Gastrocnemius medialis (tissue), 4 donors: ENCODE data around the gene GH1. TPM values are rescaled to one million over a fixed set of nuclear protein-coding genes. Genes with fewer than 3 reads are reported as not detected.

Experiments used
- ATAC-seq, 2 donors: fragments of 150-250 bp; one replicate each; pipeline ENCODE4 v1.9.1; 2016
- DNase-seq, 2 donors: peaks; one replicate each; pipeline ENCODE4 v3.0.0-alpha.2; 2019
- H3K27ac ChIP-seq, 4 donors: fragments of 200-600 bp; sonication (generic); 1 replicate in 1 of 4; 2 replicates in 3 of 4; pipeline ENCODE4 v1.5.1; 2016 to 2018; ENCODE audit warnings: mild to moderate bottlenecking in 2 of 4, moderate library complexity in 1 of 4
- H3K27me3 ChIP-seq, 3 donors: fragments of 200-600 bp; sonication (generic) in 2 of 3; 1 replicate in 1 of 3; 2 replicates in 2 of 3; pipeline versions ENCODE4 v1.5.1 to v1.6.0; 2016 to 2019; ENCODE audit warnings: mild to moderate bottlenecking in 1 of 3, moderate library complexity in 1 of 3
- H3K36me3 ChIP-seq, 2 donors: fragments of 200-600 bp; sonication (generic) in 1 of 2; one replicate each; pipeline ENCODE4 v1.5.1; 2017 to 2018
- H3K4me1 ChIP-seq, 2 donors: fragments of 200-600 bp; sonication (generic) in 1 of 2; one replicate each; pipeline ENCODE4 v1.5.1; 2016 to 2017; ENCODE audit warnings: mild to moderate bottlenecking in 2 of 2
- H3K4me3 ChIP-seq, 4 donors: fragments of 200-600 bp; sonication (generic) in 3 of 4; 1 replicate in 1 of 4; 2 replicates in 3 of 4; pipeline ENCODE4 v1.5.1; 2016 to 2019; ENCODE audit warnings: mild to moderate bottlenecking in 2 of 4
- H3K9me3 ChIP-seq, 3 donors: fragments of 200-600 bp; sonication (generic) in 2 of 3; 1 replicate in 1 of 3; 2 replicates in 2 of 3; pipeline ENCODE4 v1.5.1; 2016 to 2019
- POLR2A ChIP-seq, 2 donors: fragments of 450-650 bp; IDR thresholded peaks; one replicate each; pipeline ENCODE4 v1.6.1; 2017; ENCODE audit warnings: antibody characterized with exemption in 2 of 2, mild to moderate bottlenecking in 2 of 2, moderate library complexity in 2 of 2
- in situ Hi-C, 4 donors: fragments of 200-750 bp; cut with MboI; loops; one replicate each; pipeline versions ENCODE4 v1.15.0 to v1.8.0; 2017; ENCODE audit warnings: low sequenced_read_pairs in 4 of 4
- intact Hi-C: fragments of 100-400 bp; cut with DNase I; formaldehyde crosslinking; loops from one replicate; pipeline ENCODE4 v1.15.1; 2023; ENCODE audit warnings: low total_unique reads
- total RNA-seq, 4 donors: library from RNA; depleted of rRNA; stranded (reverse); fragments of >200 nt; gene quantifications; one replicate each; pipeline versions ENCODE4 v1.1.0 to v1.2.3, GENCODE V29; 2016
- TF ChIP-seq, protein P1 (sequence below), 5 experiments: fragments of 450-650 bp in 3 of 5; fragments of 200-600 bp in 2 of 5; sonication (generic) in 2 of 5; IDR thresholded peaks in 4 of 5; conservative IDR thresholded peaks in 1 of 5; 1 replicate in 4 of 5; 2 replicates in 1 of 5; pipeline ENCODE4 v1.5.1; 2016 to 2019; ENCODE audit warnings: antibody characterized with exemption in 5 of 5, mild to moderate bottlenecking in 3 of 5, moderate library complexity in 3 of 5

GH1 gene
- total RNA-seq, 4 donors from 2014 or later, result not detected

DNA sequence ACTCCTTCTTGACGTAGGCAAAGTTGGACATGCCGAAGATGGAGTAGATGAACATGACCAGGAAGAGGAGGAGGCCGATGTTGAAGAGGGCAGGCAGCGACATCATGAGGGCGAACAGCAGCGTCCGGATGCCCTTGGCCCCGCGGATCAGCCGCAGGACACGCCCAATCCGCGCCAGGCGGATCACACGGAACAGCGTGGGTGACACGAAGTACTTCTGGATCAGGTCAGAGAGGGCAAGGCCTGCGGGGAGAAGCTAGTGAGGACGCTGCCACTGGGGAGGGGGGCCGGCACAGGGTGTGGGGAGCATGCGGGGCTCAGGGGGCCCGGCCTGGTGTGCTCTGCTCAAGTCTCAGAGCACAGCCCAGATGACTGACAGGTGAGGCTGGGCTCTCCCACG lies 23.1 kb upstream of the GH1 start:
- Histone ChIP-seq H3K27me3 (no peaks in the 10 kb centered on the region), H3K9me3 (no peaks in the 10 kb centered on the region), H3K27ac (peak overlapping the region in 2 of 4 donors; percentile 3 to 34), H3K4me1 (peaks cover 18 to 19% of the 10 kb centered on the region in 2 donors), H3K4me3 (no peak overlapping the region), H3K36me3 (peaks cover 0 to 58% of the 10 kb centered on the region in 2 donors)
- intact Hi-C loops (no loop called here), in situ Hi-C loops (no loop called here)
- no peak for TF ChIP-seq POLR2A (IDR thresholded peaks at IDR 0.05)
- TF ChIP-seq, protein P1, sequence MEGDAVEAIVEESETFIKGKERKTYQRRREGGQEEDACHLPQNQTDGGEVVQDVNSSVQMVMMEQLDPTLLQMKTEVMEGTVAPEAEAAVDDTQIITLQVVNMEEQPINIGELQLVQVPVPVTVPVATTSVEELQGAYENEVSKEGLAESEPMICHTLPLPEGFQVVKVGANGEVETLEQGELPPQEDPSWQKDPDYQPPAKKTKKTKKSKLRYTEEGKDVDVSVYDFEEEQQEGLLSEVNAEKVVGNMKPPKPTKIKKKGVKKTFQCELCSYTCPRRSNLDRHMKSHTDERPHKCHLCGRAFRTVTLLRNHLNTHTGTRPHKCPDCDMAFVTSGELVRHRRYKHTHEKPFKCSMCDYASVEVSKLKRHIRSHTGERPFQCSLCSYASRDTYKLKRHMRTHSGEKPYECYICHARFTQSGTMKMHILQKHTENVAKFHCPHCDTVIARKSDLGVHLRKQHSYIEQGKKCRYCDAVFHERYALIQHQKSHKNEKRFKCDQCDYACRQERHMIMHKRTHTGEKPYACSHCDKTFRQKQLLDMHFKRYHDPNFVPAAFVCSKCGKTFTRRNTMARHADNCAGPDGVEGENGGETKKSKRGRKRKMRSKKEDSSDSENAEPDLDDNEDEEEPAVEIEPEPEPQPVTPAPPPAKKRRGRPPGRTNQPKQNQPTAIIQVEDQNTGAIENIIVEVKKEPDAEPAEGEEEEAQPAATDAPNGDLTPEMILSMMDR (IDR thresholded peaks at IDR 0.05 in 4 of 5, conservative IDR thresholded peaks at IDR 0.05 in 1 of 5), result no peak
- DNase-seq (no peak), ATAC-seq (no peak)

GRCh38 chr17:63941162-63941561 lies 22.5 kb upstream of the GH1 start:
- peaks cover 0 to 58% of the 10 kb centered on the region in 2 donors for H3K36me3 ChIP-seq
- H3K27me3 ChIP-seq, result no peaks in the 10 kb centered on the region
- no peak overlapping the region for H3K4me3 ChIP-seq
- H3K4me1 ChIP-seq, result peaks cover 13 to 14% of the 10 kb centered on the region in 2 donors
- DNase-seq, result no peak
- H3K27ac ChIP-seq, result peak overlapping the region in 1 of 4 donors; percentile 34
- H3K9me3 ChIP-seq, result no peaks in the 10 kb centered on the region
- ATAC-seq, result no peak
- intact Hi-C loops, result no loop called here
- no peak for TF ChIP-seq POLR2A (IDR thresholded peaks at IDR 0.05)
- TF ChIP-seq, protein P1 (IDR thresholded peaks at IDR 0.05 in 4 of 5, conservative IDR thresholded peaks at IDR 0.05 in 1 of 5), result no peak
- in situ Hi-C loops, result no loop called here

- Histone ChIP-seq H3K27me3 (no peaks in the 10 kb centered on the region), H3K4me3 (no peak overlapping the region), H3K9me3 (no peaks in the 10 kb centered on the region), H3K4me1 (peaks cover 8 to 9% of the 10 kb centered on the region in 2 donors), H3K27ac (peak overlapping the region in 3 of 4 donors; percentile 1 to 60 (median 26)), H3K36me3 (peaks cover 0 to 58% of the 10 kb centered on the region in 2 donors)
- in situ Hi-C loops (no loop called here), intact Hi-C loops (no loop called here)
- DNase-seq, result no peak
- TF ChIP-seq POLR2A (IDR thresholded peaks at IDR 0.05), result no peak
- TF ChIP-seq, protein P1 (IDR thresholded peaks at IDR 0.05 in 4 of 5, conservative IDR thresholded peaks at IDR 0.05 in 1 of 5), result no peak
- no peak for ATAC-seq
Observed at GRCh38 chr17:63940584-63940983, 21.9 kb upstream of the GH1 start.

DNA sequence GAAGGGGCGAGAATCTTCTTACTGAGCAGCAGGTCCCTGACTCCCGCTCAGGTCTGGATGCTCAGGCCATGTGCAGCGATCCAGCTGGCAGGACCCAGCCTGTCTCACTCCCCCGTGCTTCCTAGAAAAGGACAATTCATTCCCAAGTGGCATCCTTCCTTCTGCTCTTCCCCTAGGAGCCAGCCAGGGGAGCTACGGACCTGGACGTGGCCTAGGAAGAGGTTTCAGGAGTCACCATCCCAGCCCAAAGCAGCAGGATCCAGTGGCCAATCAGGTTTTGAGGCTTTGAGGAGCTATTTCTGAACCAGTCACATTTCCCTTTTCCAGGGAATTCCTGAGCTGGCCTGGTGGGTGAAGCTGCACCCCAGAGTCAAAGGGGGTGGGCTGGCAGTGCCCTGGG lies 21.2 kb upstream of the GH1 start:
- ATAC-seq, result no peak
- no peak for DNase-seq

More for the DNA sequence above, 21.2 kb upstream of the GH1 start:
- H3K9me3 ChIP-seq, result no peaks in the 10 kb centered on the region
- no peak overlapping the region for H3K4me3 ChIP-seq
- H3K27ac ChIP-seq, result peak overlapping the region in 3 of 4 donors; percentile 26 to 60 (median 41)
- intact Hi-C loops (no loop called here), in situ Hi-C loops (no loop called here)
- H3K36me3 ChIP-seq, result peaks cover 0 to 54% of the 10 kb centered on the region in 2 donors
- H3K27me3 ChIP-seq, result no peaks in the 10 kb centered on the region
- no peak for TF ChIP-seq POLR2A (IDR thresholded peaks at IDR 0.05)
- TF ChIP-seq, protein P1 (IDR thresholded peaks at IDR 0.05 in 4 of 5, conservative IDR thresholded peaks at IDR 0.05 in 1 of 5), result no peak
- H3K4me1 ChIP-seq, result peaks cover 2 to 3% of the 10 kb centered on the region in 2 donors
